Stimulated activated effector memory CD8-positive, alpha-beta T cell treated with anti-CD3 and anti-CD28 coated beads, Interleukin-12 subunit alpha, Interleukin-12 subunit beta, amount 100 ng/mL, for 72 hours (primary cell): ENCODE measurements around the gene CTAGE8.
A peak's percentile ranks its signal among the peaks of the same experiment; 100 is the strongest.
"Not testable (repeated sequence)": the region's sequence is repeated elsewhere in the genome, so short reads cannot be mapped to it uniquely, and the experiment has no call there.

Source experiments
- ATAC-seq: fragments of 150-1000 bp; cut with Tn5 transposase; 2 replicates; pipeline ENCODE4 v1.10.0; 2021
- DNase-seq, 2 donors: peaks; one replicate each; pipeline ENCODE4 v3.0.0; 2021 to 2022; ENCODE audit warnings: low spot score in 2 of 2
- H3K27ac Mint-ChIP-seq: one replicate; pipeline ENCODE4 v1.8.0; 2022; ENCODE audit warnings: mild to moderate bottlenecking, mixed read lengths
- H3K36me3 Mint-ChIP-seq: one replicate; pipeline ENCODE4 v1.8.0; 2022; ENCODE audit warnings: mild to moderate bottlenecking, mixed read lengths
- H3K4me1 Mint-ChIP-seq: one replicate; pipeline ENCODE4 v1.8.0; 2022; ENCODE audit warnings: mixed read lengths
- H3K4me3 Mint-ChIP-seq: one replicate; pipeline ENCODE4 v1.8.0; 2022; ENCODE audit warnings: mild to moderate bottlenecking, mixed read lengths
- H3K9me3 Mint-ChIP-seq: one replicate; pipeline ENCODE4 v1.8.0; 2022; ENCODE audit warnings: mixed read lengths

The CTAGE8 gene

GRCh38 chr7:144269188-144269587 lies at the start of gene CTAGE8:
Gene CTAGE8 (minus strand): TSS chr7:144269288. CDS start chr7:144269250, 38 bp downstream.
- not testable (repeated sequence) for H3K36me3 Mint-ChIP-seq, H3K4me1 Mint-ChIP-seq, H3K4me3 Mint-ChIP-seq, DNase-seq, H3K27ac Mint-ChIP-seq, H3K9me3 Mint-ChIP-seq, ATAC-seq

- H3K27ac Mint-ChIP-seq, H3K4me1 Mint-ChIP-seq, H3K9me3 Mint-ChIP-seq, DNase-seq, H3K36me3 Mint-ChIP-seq, ATAC-seq, H3K4me3 Mint-ChIP-seq: not testable (repeated sequence)
Observed at GRCh38 chr7:144317537-144317936, 48.4 kb upstream of the CTAGE8 start.

- H3K4me3 Mint-ChIP-seq, ATAC-seq, H3K36me3 Mint-ChIP-seq, H3K4me1 Mint-ChIP-seq, H3K27ac Mint-ChIP-seq, H3K9me3 Mint-ChIP-seq, DNase-seq: not testable (repeated sequence)
Observed at GRCh38 chr7:144311872-144312469, 42.9 kb upstream of the CTAGE8 start, which contains the start of gene OR2A1. Gene OR2A1 (plus strand): TSS chr7:144312419. CDS start chr7:144318125, 5,706 bp downstream.

- not testable (repeated sequence) for DNase-seq, ATAC-seq, H3K36me3 Mint-ChIP-seq, H3K4me3 Mint-ChIP-seq, H3K27ac Mint-ChIP-seq, H3K4me1 Mint-ChIP-seq, H3K9me3 Mint-ChIP-seq
Observed at GRCh38 chr7:144311218-144311617, 42.1 kb upstream of the CTAGE8 start.

- ATAC-seq, DNase-seq, H3K27ac Mint-ChIP-seq, H3K4me3 Mint-ChIP-seq, H3K4me1 Mint-ChIP-seq, H3K9me3 Mint-ChIP-seq, H3K36me3 Mint-ChIP-seq: not testable (repeated sequence)
Observed at GRCh38 chr7:144309702-144310101, 40.6 kb upstream of the CTAGE8 start.

- not testable (repeated sequence) for DNase-seq, H3K9me3 Mint-ChIP-seq, H3K36me3 Mint-ChIP-seq, H3K27ac Mint-ChIP-seq, H3K4me1 Mint-ChIP-seq, ATAC-seq, H3K4me3 Mint-ChIP-seq
Observed at GRCh38 chr7:144305156-144305555, 36.1 kb upstream of the CTAGE8 start.

GRCh38 chr7:144303607-144304006 lies 34.5 kb upstream of the CTAGE8 start:
- H3K4me1 Mint-ChIP-seq, ATAC-seq, H3K36me3 Mint-ChIP-seq, H3K9me3 Mint-ChIP-seq, H3K27ac Mint-ChIP-seq, H3K4me3 Mint-ChIP-seq, DNase-seq: not testable (repeated sequence)

GRCh38 chr7:144302578-144303303 lies 33.7 kb upstream of the CTAGE8 start:
- not testable (repeated sequence) for H3K27ac Mint-ChIP-seq, DNase-seq, H3K4me1 Mint-ChIP-seq, H3K4me3 Mint-ChIP-seq, ATAC-seq, H3K36me3 Mint-ChIP-seq, H3K9me3 Mint-ChIP-seq

GRCh38 chr7:144293794-144294499 lies 24.9 kb upstream of the CTAGE8 start:
- H3K27ac Mint-ChIP-seq, H3K4me3 Mint-ChIP-seq, H3K9me3 Mint-ChIP-seq, H3K4me1 Mint-ChIP-seq, H3K36me3 Mint-ChIP-seq: not testable (repeated sequence)
- peak in 1 of 2 donors; percentile 47 for DNase-seq
- ATAC-seq = peak; percentile 83

- H3K9me3 Mint-ChIP-seq, H3K27ac Mint-ChIP-seq, H3K4me3 Mint-ChIP-seq, H3K4me1 Mint-ChIP-seq, H3K36me3 Mint-ChIP-seq: not testable (repeated sequence)
- DNase-seq = peak in 1 of 2 donors; percentile 54
- ATAC-seq = peak; percentile 11
Observed at GRCh38 chr7:144292384-144293161, 23.5 kb upstream of the CTAGE8 start.

- not testable (repeated sequence) for H3K36me3 Mint-ChIP-seq, H3K4me3 Mint-ChIP-seq, ATAC-seq, DNase-seq, H3K9me3 Mint-ChIP-seq, H3K27ac Mint-ChIP-seq, H3K4me1 Mint-ChIP-seq
Observed at GRCh38 chr7:144291607-144292006, 22.5 kb upstream of the CTAGE8 start.

- not testable (repeated sequence) for DNase-seq, H3K4me1 Mint-ChIP-seq, H3K27ac Mint-ChIP-seq, H3K36me3 Mint-ChIP-seq, H3K9me3 Mint-ChIP-seq, H3K4me3 Mint-ChIP-seq
- ATAC-seq = peak; percentile 6
Observed at GRCh38 chr7:144287171-144287784, 18.2 kb upstream of the CTAGE8 start.

- H3K4me3 Mint-ChIP-seq, H3K4me1 Mint-ChIP-seq, H3K27ac Mint-ChIP-seq, H3K9me3 Mint-ChIP-seq, DNase-seq, H3K36me3 Mint-ChIP-seq, ATAC-seq: not testable (repeated sequence)
Observed at GRCh38 chr7:144283716-144284115, 14.6 kb upstream of the CTAGE8 start.

GRCh38 chr7:144282490-144282889 lies 13.4 kb upstream of the CTAGE8 start:
- not testable (repeated sequence) for H3K36me3 Mint-ChIP-seq, ATAC-seq, H3K4me1 Mint-ChIP-seq, H3K27ac Mint-ChIP-seq, H3K9me3 Mint-ChIP-seq, DNase-seq, H3K4me3 Mint-ChIP-seq

- H3K4me1 Mint-ChIP-seq, DNase-seq, ATAC-seq, H3K27ac Mint-ChIP-seq, H3K9me3 Mint-ChIP-seq, H3K4me3 Mint-ChIP-seq, H3K36me3 Mint-ChIP-seq: not testable (repeated sequence)
Observed at GRCh38 chr7:144281981-144282380, 12.9 kb upstream of the CTAGE8 start.
